Uterus (tissue), 4 donors: Measurements from ENCODE around the gene GPRASP3. TPM values are rescaled to one million over a fixed set of nuclear protein-coding genes. Genes with fewer than 3 reads are reported as not detected.
"Not testable (repeated sequence)": the region's sequence is repeated elsewhere in the genome, so short reads cannot be mapped to it uniquely, and the experiment has no call there.

Source experiments
- DNase-seq, 2 donors: peaks; one replicate each; pipeline ENCODE4 v3.0.0-alpha.2; 2019 to 2020
- H3K27ac ChIP-seq, 2 donors: fragments of 200-600 bp; sonication (generic); 1 replicate in 1 of 2; 2 replicates in 1 of 2; pipeline ENCODE4 v1.5.1; 2016 to 2018
- H3K27me3 ChIP-seq, 2 donors: fragments of 200-600 bp; sonication (generic); one replicate each; pipeline ENCODE4 v1.5.1; 2018 to 2019; ENCODE audit warnings: control low read depth in 1 of 2
- H3K36me3 ChIP-seq, 2 donors: fragments of 200-600 bp; sonication (generic); one replicate each; pipeline ENCODE4 v1.5.1; 2019; ENCODE audit warnings: control low read depth in 1 of 2
- H3K4me1 ChIP-seq, 2 donors: fragments of 200-600 bp; sonication (generic); one replicate each; pipeline ENCODE4 v1.5.1; 2018 to 2019; ENCODE audit warnings: control low read depth in 1 of 2
- H3K4me3 ChIP-seq, 2 donors: fragments of 200-600 bp; sonication (generic); 1 replicate in 1 of 2; 2 replicates in 1 of 2; pipeline ENCODE4 v1.5.1; 2018 to 2019; ENCODE audit warnings: mild to moderate bottlenecking in 1 of 2
- H3K9me3 ChIP-seq, 2 donors: fragments of 200-600 bp; sonication (generic); one replicate each; pipeline ENCODE4 v1.5.1; 2019; ENCODE audit warnings: control low read depth in 1 of 2
- CTCF ChIP-seq, 4 experiments: fragments of 200-600 bp in 2 of 4; fragments of 450-650 bp in 2 of 4; sonication (generic) in 2 of 4; IDR thresholded peaks; one replicate each; pipeline ENCODE4 v1.5.1; 2016 to 2019; ENCODE audit warnings: antibody characterized with exemption in 4 of 4, mild to moderate bottlenecking in 2 of 4, moderate library complexity in 1 of 4
- POLR2A ChIP-seq, 2 donors: fragments of 450-650 bp; IDR thresholded peaks; one replicate each; pipeline ENCODE4 v1.6.1; 2016; ENCODE audit warnings: antibody characterized with exemption in 2 of 2, mild to moderate bottlenecking in 1 of 2, moderate library complexity in 1 of 2
- intact Hi-C: fragments of 100-400 bp; cut with DNase I; formaldehyde crosslinking; loops from one replicate; pipeline ENCODE4 v1.15.1; 2023; ENCODE audit warnings: low total_unique reads
- total RNA-seq, 4 donors: library from RNA; depleted of rRNA in 3 of 4; stranded (reverse); fragments of >200 nt in 3 of 4; gene quantifications; one replicate each; pipeline versions ENCODE4 v1.1.0 to v1.2.4, GENCODE V29; 2014 to 2023
- donor health status: DM: yes; HTN: yes; CAD: no.

The GPRASP3 gene, protein sequence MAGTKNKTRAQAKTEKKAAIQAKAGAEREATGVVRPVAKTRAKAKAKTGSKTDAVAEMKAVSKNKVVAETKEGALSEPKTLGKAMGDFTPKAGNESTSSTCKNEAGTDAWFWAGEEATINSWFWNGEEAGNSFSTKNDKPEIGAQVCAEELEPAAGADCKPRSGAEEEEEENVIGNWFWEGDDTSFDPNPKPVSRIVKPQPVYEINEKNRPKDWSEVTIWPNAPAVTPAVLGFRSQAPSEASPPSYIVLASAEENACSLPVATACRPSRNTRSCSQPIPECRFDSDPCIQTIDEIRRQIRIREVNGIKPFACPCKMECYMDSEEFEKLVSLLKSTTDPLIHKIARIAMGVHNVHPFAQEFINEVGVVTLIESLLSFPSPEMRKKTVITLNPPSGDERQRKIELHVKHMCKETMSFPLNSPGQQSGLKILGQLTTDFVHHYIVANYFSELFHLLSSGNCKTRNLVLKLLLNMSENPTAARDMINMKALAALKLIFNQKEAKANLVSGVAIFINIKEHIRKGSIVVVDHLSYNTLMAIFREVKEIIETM
- 10 to 100 TPM in 2 of 4 donors, 1 to 10 TPM in 2; 2.4 to 26.2 (median 11.9) TPM for total RNA-seq

DNA sequence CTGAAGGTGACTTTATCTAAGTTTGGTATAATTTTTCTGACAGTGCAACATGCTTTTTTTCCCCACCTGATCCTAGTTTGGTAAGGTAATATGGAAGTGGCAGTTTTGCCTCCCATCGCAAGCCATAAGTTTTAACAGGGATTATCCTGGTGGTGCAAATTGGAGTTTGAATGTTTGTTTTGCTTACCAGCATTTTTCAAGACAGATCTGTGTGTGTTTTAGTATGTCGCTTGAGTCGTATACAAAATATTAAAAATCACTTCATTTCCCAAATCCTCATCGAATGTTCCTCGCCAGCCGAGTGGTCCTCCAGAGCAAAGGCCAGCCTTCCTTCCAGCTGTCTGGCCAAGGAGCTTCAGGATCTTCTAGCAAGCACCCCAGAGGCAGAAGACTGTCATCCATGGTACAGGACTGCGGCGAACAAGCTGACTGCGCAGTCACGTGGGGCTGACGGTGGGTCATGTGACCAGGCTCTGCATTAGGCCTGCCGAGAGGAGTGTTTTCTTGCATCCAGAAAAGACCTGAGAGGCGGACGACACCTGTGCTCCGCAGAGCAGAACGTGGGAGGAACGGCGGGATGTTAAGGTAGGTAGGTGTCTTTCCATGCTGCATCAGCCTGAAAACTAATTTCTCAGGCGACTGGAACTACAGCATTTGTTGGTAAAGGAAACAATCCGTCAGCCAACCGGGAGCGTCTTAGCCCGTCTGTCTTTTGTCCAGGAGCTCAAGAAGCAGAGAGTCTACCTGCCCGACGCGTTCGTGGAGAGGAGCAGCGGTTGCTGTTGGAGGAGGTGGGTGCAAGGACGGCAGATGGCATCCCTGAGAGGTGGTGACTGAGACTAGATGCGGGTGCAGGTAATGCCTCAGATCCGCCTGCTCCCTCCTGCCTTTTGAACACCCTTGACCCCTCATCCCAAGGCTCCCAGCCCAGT is at the start of gene GPRASP3:
Gene GPRASP3, plus strand, starts transcription at position 507 of the 932 bp plus-strand sequence. CDS start 28,253 bp downstream, outside the sequence.
- peak within 1 kb of the TSS; percentile 60 to 62 for H3K27ac ChIP-seq
- intact Hi-C loops, result no loop called here

GRCh38 chrX:102672856-102673255 is 47.7 kb upstream of the GPRASP3 start:
- no peak for DNase-seq

More for the DNA sequence above, at the start of gene GPRASP3:
- Histone ChIP-seq H3K4me3 (peak within 1 kb of the TSS; percentile 38), H3K4me1 (no peaks in the 10 kb centered on the region), H3K36me3 (no peaks in the 10 kb centered on the region), H3K9me3 (no peaks in the 10 kb centered on the region), H3K27me3 (no peaks in the 10 kb centered on the region)
- peak in 1 of 2 donors; percentile 33 for TF ChIP-seq POLR2A (IDR thresholded peaks at IDR 0.05)
- no peak for TF ChIP-seq CTCF (IDR thresholded peaks at IDR 0.05)
- DNase-seq, result peak; percentile 70 to 78

DNA sequence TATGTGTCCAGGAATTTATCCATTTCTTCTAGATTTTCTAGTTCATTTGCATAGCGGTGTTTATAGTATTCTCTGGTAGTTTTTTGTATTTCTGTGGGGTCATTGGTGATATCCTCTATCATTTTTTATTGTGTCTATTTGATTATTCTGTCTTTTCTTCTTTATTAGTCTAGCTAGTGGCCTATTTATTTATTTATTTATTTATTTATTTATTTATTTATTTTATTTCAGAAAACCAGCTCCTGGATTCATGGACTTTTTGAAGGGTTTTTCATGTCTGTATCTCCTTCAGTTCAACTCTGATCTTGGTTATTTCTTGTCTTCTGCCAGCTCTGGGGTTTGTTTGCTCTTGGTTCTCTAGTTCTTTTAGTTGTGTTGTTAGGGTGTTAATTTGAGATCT is 43.1 kb upstream of the GPRASP3 start:
- H3K4me1 ChIP-seq, intact Hi-C loops, H3K27me3 ChIP-seq, H3K4me3 ChIP-seq, DNase-seq, H3K27ac ChIP-seq, H3K36me3 ChIP-seq: not testable (repeated sequence)
- peaks cover 0 to 16% of the 10 kb centered on the region in 2 donors for H3K9me3 ChIP-seq

More at GRCh38 chrX:102672856-102673255, 47.7 kb upstream of the GPRASP3 start:
- Histone ChIP-seq H3K4me3 (no peak overlapping the region), H3K4me1 (no peaks in the 10 kb centered on the region), H3K9me3 (no peaks in the 10 kb centered on the region), H3K36me3 (no peaks in the 10 kb centered on the region), H3K27ac (no peak overlapping the region), H3K27me3 (no peaks in the 10 kb centered on the region)
- intact Hi-C loops, result no loop called here
- TF ChIP-seq POLR2A (IDR thresholded peaks at IDR 0.05) (no peak), CTCF (IDR thresholded peaks at IDR 0.05) (no peak)

DNA sequence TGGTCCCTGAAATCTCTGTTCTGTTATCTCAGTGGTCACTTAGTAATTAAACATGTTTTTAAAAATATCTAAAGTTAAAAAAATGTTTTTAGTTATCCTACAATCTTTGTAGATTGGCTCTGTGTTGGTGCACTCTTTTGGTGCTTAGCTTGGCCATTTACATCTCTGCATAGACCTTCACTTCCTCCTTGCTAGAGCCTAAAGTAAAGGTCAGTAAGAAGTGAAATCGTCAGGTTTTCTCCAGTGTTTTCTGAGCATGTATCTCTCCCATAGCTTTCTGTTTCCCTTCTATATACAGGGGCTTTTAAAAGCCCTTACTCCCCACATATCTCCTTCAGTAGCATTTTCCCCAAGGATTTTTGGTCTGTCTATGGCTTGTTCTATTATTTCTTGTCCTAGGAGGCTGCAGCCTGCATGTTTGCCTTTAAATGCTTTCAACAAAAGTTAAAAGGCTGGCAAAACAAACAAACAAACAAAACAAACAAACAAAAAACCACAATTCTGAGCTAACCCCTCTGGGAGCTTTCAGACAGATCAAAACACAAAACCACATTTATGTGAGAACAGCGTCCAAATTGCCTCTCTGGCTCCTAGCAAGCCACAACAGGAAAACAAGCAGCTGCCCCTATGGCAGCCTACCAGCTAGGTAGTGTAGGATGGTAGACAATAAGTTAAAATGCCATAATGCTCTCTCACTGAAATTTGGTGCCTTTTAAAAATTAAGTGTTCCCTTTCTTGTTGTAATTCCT is 35.6 kb upstream of the GPRASP3 start:
- TF ChIP-seq POLR2A (IDR thresholded peaks at IDR 0.05) (no peak), CTCF (IDR thresholded peaks at IDR 0.05) (no peak)
- H3K27me3 ChIP-seq, result no peaks in the 10 kb centered on the region
- intact Hi-C loops, result no loop called here
- no peak overlapping the region for H3K27ac ChIP-seq
- no peak for DNase-seq
- no peak overlapping the region for H3K4me3 ChIP-seq
- H3K9me3 ChIP-seq, result peaks cover 0 to 16% of the 10 kb centered on the region in 2 donors
- no peaks in the 10 kb centered on the region for H3K36me3 ChIP-seq
- no peaks in the 10 kb centered on the region for H3K4me1 ChIP-seq

DNA sequence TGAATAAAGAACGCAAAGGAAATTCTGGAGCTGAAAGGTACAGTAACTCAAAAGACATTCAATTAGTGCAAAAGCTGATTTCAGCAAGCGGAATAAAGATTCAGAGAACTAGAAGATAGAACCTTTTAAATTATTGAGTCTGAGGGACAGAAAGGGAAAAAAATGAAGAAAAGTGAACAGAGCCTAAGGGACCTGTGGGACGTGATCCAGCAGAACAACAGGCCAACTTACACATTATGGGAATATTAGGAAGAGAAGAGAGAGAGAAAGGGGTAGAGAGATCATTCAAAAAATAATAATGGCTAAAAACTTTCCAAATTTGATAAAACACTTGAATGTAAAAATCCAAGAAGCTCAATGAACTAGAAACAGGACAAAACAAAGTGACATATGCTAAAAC is 25.8 kb upstream of the GPRASP3 start:
- TF ChIP-seq CTCF (IDR thresholded peaks at IDR 0.05) (no peak), POLR2A (IDR thresholded peaks at IDR 0.05) (no peak)
- no peak overlapping the region for H3K4me3 ChIP-seq
- no peak overlapping the region for H3K27ac ChIP-seq
- intact Hi-C loops, result no loop called here
- H3K36me3 ChIP-seq, result no peaks in the 10 kb centered on the region
- H3K27me3 ChIP-seq, result no peaks in the 10 kb centered on the region
- H3K9me3 ChIP-seq, result no peaks in the 10 kb centered on the region
- no peaks in the 10 kb centered on the region for H3K4me1 ChIP-seq
- DNase-seq, result no peak
